Kidney tubule cell (primary cell): ENCODE measurements around the gene CTTNBP2.

Experiments used
- DNase-seq: peaks from one replicate; pipeline ENCODE4 v3.0.0-alpha.2; 2018; ENCODE audit warnings: low spot score

Gene CTTNBP2

GRCh38 chr7:117825132-117825531, 48.1 kb downstream of the CTTNBP2 start:
- peak; percentile 54 for DNase-seq

DNA sequence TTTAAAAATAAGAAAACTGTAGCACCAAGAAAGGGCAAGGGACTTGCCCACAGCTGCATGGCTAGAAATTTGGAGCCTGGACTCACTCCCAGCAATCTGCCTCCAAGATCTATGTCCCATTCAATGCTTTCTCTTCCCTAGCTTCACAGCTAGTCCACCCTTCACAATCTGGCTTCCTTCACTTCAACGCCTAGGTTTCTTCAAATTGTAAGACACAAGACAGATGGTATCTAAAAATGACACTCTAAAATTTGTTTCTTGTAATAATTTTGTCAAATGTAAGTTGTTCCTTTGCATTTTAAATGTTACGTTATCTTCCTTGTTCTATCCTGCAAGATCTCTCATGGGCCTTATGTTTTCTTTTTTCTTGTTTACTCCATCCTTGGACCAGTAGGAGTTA, 48.6 kb downstream of the CTTNBP2 start:
- DNase-seq: no peak

DNA sequence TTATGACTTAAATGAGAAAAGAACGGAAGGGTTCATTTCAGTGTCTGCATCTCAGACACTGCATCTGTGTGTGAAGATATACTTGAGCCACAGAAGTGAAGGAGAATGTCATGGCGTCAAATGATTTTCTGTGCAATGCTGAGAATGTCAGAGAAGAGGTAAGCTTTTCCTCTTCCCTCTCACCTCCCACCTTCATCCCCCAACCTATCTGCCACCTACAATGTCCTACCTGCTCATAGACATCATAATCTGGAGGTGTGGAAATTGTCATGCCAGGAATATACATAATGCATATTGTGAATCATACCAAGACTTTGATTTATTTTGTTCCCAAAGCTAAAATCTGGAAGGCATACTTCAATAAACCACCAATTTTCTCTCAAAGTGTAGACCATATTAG, 53.7 kb downstream of the CTTNBP2 start:
- no peak for DNase-seq

- DNase-seq: peak; percentile 64
Measured at GRCh38 chr7:117818232-117818631, 55.0 kb downstream of the CTTNBP2 start.

DNA sequence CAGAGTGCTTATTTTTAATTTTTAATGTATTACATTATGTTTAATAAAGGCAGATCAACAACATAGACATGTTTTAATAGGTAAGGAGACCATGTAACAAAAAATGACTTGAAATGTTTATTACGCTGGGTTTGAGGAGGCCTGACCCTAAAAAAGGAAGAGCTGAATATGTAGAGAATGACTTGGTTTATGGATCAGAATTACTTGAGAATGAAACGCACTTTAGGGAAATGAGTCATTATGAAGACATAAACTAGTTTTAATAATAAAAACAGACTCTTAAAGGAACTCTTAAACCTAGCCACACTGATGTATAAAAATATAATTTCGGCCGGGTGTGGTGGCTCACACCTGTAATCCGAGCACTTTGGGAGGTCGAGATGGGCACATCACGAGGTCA, 56.5 kb downstream of the CTTNBP2 start:
- no peak for DNase-seq

GRCh38 chr7:117811696-117812095, 61.5 kb downstream of the CTTNBP2 start:
- no peak for DNase-seq

- peak; percentile 38 for DNase-seq
Measured at GRCh38 chr7:117810642-117811512, 62.4 kb downstream of the CTTNBP2 start.

DNA sequence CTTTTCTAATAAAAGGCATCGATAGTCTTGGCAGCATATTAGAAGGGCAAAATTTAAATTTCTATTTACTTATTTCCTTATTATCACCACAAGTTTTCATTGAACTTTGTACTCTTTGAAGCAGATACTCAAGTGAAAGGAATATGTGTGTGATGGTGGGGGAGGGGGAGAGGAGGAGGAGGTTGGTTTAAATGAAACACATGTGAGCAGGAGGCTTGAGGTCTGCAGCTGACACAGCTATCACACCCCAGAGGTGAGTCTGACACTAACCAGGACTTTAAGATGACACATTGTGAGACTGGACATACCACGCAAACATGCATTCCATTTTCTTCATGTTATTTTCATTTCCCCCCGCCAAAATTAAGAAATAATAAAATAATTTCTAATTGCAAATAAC, 63.3 kb downstream of the CTTNBP2 start:
- peak; percentile 38 for DNase-seq

DNA sequence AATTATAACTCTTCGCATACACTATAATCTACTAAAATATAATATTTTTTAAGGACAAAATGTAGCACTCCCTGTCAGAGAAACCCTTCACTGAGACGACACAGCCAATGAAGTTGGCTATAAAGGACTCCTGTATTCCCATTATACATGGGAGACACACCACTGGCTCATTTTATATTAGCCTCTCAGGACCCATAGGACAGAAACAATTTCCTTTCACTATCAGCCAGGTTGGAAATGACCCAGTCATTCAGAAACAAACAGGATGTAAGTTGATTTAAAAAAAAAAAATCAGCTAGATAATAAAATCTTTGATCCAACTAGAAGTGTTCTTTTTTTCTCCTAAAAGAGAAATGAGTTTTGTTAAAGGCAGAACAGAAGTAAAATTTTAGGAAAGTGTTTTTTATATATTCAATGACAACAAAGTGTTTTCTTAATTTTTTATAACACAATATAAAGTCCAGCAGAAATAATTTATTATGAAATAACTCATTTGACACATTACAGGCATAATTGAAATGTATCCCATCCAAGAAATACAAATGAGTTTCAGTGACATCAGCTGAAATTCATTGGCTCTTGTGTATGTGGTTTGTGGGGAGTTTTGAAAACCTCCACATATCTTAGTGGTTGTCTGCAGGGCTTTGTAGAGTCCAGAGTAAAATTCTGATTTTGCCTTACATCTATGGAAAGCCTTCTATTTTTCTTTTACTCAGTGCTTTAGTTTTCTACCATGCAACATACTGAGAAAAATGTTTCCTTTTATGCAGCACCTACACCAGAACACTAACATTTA, 64.1 kb downstream of the CTTNBP2 start:
- peak; percentile 34 for DNase-seq

GRCh38 chr7:117808341-117808757, 64.9 kb downstream of the CTTNBP2 start:
- DNase-seq: peak; percentile 45

GRCh38 chr7:117807676-117808075, 65.6 kb downstream of the CTTNBP2 start:
- peak; percentile 23 for DNase-seq

- no peak for DNase-seq
Measured at GRCh38 chr7:117806011-117806410, 67.2 kb downstream of the CTTNBP2 start.

DNA sequence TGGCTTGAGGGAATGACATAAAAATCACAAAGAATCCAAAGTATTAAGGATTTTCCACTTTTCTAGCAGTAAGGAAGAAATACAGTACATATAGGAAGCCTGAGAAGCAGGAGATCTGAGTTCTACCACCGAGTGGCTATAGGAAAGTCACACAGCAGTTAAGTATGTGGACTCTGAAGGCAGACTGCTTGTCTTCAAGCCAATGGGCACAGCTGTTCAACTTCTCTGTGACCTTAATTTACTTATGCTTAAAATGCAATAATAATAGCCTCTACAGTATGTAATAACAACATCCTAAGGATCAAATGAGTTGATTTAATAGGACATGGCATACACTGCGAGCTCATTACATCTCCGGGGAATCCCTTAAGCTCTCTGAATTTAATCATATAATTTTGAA, 68.0 kb downstream of the CTTNBP2 start:
- DNase-seq: no peak

GRCh38 chr7:117803476-117803875, 69.8 kb downstream of the CTTNBP2 start:
- DNase-seq: peak; percentile 33

GRCh38 chr7:117802660-117803059, 70.6 kb downstream of the CTTNBP2 start:
- DNase-seq: no peak

- no peak for DNase-seq
Measured at GRCh38 chr7:117800841-117801240, 72.4 kb downstream of the CTTNBP2 start.

- DNase-seq: peak; percentile 62
Measured at GRCh38 chr7:117800406-117800805, 72.8 kb downstream of the CTTNBP2 start.

DNA sequence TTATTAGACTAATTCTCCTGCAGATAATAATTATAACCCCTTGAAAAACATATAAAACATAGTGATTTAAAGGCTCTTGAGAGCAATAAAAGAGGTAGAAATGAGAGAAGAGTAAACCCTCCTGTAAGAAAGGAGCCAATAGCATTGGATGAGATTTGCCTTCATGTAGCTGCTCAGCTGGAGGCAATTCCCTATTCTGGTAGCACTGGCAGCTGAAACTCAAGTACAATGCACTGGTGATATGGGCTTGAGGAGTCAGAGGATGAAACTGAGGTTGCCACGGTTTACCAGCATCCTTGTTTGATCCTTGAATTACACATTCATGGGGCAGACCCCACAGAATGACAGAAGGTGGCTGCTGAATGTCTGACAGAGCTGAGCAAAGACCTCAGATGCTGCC, 76.4 kb downstream of the CTTNBP2 start:
- DNase-seq: no peak

- no peak for DNase-seq
Measured at GRCh38 chr7:117793976-117794375, 79.3 kb downstream of the CTTNBP2 start.

DNA sequence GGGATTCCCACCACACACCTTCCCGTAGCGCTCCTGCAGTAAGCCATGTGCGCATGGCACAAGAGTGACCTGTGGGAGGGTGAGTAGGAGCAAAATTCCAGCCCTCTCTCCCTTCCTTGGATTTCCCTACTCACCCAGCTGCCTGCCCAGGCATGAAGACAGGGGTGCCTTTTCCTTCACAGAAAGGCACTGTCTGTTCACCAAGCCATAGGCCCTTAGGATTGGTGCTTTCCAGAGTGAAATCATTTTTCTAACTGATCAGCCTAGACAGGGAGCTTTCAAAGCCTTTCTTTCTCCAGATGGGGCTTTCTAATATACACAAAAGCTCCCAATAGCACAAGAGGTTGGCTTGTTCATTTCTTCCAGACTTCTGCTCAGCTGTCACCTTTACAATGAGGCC, 79.7 kb downstream of the CTTNBP2 start:
- DNase-seq: peak; percentile 39

DNA sequence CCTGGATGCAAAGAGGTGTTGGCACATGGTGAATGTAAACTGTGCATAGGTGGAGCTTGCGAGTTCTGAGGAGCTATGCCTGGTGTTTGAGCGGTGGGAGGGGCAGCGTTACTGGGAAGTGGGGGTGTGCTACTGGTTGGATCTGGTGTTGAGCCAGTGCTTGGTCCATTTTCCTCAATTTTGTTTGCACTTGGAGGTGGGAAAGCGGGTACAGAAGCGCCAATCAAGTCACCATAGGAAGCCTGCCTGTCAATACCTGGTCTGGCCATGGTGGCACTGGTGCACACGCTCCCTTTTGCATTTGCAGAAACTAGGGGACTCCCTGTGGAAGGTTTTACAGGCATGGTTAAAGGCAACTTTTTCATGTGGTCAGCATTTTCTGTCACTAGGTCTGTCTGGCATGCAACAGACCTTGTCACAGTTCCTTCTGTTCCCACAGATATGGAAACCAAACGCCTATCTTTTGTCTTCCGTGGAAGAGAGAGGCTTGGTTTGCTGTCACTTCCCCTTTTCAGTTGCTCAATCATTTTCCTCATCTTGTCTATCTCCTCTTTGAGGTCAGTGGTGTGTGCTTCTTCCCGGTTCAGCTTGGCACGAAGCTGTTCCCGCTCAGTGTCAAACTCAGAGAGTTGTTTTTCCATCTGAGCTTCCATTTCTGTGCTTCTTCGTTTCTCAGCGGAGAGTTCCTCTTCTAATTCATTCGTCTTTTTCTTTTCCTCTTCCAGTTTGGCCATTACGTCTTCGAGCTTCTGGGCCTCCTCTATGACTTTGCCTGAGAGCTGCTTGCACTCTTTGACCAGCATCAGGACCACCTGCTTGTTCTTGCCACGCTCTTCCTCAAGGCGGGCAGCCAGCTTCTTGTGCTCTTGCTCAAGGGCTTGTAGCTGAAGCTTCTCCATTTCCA, 81.1 kb downstream of the CTTNBP2 start:
- DNase-seq: no peak

DNA sequence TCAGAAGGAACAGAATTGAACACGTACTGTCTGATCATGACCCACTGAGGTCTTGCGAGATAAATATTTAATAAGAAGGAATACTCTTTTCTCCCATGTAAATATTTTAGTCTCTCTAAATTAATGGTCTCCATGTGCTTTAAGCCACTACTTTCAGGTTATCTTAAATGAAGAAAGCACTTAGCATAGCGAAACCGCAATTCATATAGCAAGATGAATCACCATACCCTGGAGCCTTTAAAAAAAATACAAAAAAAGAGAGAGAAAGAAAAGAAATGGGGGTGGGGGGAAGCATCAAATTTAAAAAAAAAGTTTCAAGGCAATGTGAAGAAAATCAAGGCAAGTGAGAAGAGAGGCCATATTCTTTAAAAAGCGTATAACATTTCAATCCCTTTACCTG, 82.5 kb downstream of the CTTNBP2 start:
- no peak for DNase-seq
